Osteocyte (in vitro differentiated cells): ENCODE results near the gene ERCC4. TPM values are rescaled to one million over a fixed set of nuclear protein-coding genes. Genes with fewer than 3 reads are reported as not detected.

Experiments used
- DNase-seq: peaks from one replicate; pipeline ENCODE4 v3.0.0; 2021; ENCODE audit warnings: mixed read lengths; ENCODE audit not compliant: unreplicated experiment; ENCODE audit errors: extremely low spot score
- H3K27ac Mint-ChIP-seq: one replicate; pipeline ENCODE4 v1.8.0; 2021; ENCODE audit warnings: mild to moderate bottlenecking, mixed read lengths; ENCODE audit not compliant: unreplicated experiment
- H3K27me3 Mint-ChIP-seq: one replicate; pipeline ENCODE4 v1.8.0; 2021; ENCODE audit warnings: mixed read lengths; ENCODE audit not compliant: unreplicated experiment
- H3K36me3 Mint-ChIP-seq: one replicate; pipeline ENCODE4 v1.8.0; 2021; ENCODE audit warnings: mixed read lengths; ENCODE audit not compliant: unreplicated experiment
- H3K4me1 Mint-ChIP-seq: one replicate; pipeline ENCODE4 v1.8.0; 2021; ENCODE audit warnings: mixed read lengths; ENCODE audit not compliant: unreplicated experiment
- H3K4me3 Mint-ChIP-seq: one replicate; pipeline ENCODE4 v1.8.0; 2021; ENCODE audit warnings: mild to moderate bottlenecking, moderate library complexity, mixed read lengths; ENCODE audit not compliant: unreplicated experiment
- H3K9me3 Mint-ChIP-seq: one replicate; pipeline ENCODE4 v1.8.0; 2021; ENCODE audit warnings: mixed read lengths; ENCODE audit not compliant: unreplicated experiment
- total RNA-seq: library from RNA; stranded (reverse); gene quantifications from 2 replicates; pipeline ENCODE4 v1.2.1, GENCODE V29; 2021
- TF ChIP-seq, protein P1 (sequence below): fragments of 200-600 bp; sonication (generic); IDR thresholded peaks from 2 replicates; pipeline ENCODE4 v1.5.0; 2021; ENCODE audit warnings: antibody characterized with exemption, mild to moderate bottlenecking, moderate library complexity

Gene ERCC4
- total RNA-seq, 1 donor from 2014 or later = 16.0 TPM

DNA sequence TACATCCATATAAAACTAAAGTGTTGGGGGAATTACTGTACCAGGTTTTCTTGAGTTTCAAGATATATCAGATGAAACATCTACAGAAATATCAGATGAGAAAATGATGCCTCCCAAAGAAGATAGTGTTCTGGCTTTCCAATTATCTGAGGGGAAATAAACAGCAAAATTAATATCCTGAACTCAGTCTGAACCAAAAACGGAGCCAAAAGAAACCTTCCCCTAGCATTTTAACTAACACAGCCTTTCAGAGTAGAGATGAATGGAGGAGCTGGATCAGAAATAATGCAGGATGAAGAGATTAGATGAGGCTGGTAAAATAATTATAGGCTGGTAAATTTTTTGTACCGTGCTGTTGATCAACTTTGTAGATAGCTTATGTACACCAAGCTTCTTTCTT, 16.2 kb downstream of the ERCC4 start:
- no peak for DNase-seq
- Mint-ChIP-seq H3K4me3 (no peak overlapping the region), H3K27ac (no peak overlapping the region), H3K9me3 (peaks cover 5% of the 10 kb centered on the region), H3K4me1 (peaks cover 6% of the 10 kb centered on the region), H3K36me3 (peaks cover 54% of the 10 kb centered on the region), H3K27me3 (no peaks in the 10 kb centered on the region)
- TF ChIP-seq, protein P1, sequence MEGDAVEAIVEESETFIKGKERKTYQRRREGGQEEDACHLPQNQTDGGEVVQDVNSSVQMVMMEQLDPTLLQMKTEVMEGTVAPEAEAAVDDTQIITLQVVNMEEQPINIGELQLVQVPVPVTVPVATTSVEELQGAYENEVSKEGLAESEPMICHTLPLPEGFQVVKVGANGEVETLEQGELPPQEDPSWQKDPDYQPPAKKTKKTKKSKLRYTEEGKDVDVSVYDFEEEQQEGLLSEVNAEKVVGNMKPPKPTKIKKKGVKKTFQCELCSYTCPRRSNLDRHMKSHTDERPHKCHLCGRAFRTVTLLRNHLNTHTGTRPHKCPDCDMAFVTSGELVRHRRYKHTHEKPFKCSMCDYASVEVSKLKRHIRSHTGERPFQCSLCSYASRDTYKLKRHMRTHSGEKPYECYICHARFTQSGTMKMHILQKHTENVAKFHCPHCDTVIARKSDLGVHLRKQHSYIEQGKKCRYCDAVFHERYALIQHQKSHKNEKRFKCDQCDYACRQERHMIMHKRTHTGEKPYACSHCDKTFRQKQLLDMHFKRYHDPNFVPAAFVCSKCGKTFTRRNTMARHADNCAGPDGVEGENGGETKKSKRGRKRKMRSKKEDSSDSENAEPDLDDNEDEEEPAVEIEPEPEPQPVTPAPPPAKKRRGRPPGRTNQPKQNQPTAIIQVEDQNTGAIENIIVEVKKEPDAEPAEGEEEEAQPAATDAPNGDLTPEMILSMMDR = no peak

DNA sequence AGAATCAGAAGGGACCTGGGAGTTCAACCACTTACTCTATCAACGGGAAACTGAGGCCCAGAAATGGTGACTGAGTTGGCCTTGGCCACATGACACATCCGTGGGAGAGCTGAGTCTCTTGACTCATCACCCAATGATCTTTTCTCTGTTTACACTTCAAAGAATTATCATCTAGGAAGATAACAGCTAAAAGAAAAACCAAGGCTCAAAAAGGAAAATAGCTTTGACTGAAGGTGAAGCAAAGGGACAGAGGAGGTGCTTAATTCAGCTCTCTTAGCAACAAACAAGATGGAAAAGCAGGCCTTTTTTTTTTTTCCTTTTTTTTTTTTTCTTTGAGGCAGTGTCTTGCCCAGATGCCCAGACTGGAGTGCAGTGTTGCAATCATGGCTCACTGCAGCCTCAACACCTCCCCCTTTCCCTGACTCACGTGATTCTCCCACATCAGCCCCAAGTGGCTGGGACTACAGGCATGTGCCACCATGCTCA, 16.7 kb downstream of the ERCC4 start:
- DNase-seq = no peak
- Mint-ChIP-seq H3K4me3 (no peak overlapping the region), H3K27ac (no peak overlapping the region), H3K36me3 (peaks cover 56% of the 10 kb centered on the region), H3K9me3 (peaks cover 5% of the 10 kb centered on the region), H3K4me1 (peaks cover 6% of the 10 kb centered on the region), H3K27me3 (no peaks in the 10 kb centered on the region)
- TF ChIP-seq, protein P1 = no peak

DNA sequence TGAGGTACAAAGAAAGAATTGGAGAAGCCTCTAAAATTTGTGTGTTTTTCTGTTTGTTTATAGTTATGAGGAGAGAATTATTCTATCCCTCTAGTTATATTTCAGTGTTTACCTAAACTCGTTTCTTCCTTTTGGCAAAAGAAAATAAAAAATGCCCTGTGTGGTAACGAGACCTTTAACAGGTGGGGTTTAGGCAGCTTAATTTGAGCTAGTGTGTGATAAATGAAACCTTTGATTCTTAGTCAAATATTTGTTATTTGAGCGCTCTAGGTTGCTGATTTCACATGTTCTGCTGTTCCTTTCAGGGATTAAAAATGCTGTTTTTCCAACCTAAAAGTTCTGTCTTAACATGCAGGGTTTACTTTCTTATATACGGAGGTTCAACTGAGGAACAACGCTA, 17.5 kb downstream of the ERCC4 start:
- H3K36me3 Mint-ChIP-seq = peaks cover 50% of the 10 kb centered on the region
- peaks cover 6% of the 10 kb centered on the region for H3K4me1 Mint-ChIP-seq
- H3K4me3 Mint-ChIP-seq = no peak overlapping the region
- no peak overlapping the region for H3K27ac Mint-ChIP-seq
- H3K27me3 Mint-ChIP-seq = no peaks in the 10 kb centered on the region
- DNase-seq = no peak
- TF ChIP-seq, protein P1 = no peak
- H3K9me3 Mint-ChIP-seq = peaks cover 5% of the 10 kb centered on the region

DNA sequence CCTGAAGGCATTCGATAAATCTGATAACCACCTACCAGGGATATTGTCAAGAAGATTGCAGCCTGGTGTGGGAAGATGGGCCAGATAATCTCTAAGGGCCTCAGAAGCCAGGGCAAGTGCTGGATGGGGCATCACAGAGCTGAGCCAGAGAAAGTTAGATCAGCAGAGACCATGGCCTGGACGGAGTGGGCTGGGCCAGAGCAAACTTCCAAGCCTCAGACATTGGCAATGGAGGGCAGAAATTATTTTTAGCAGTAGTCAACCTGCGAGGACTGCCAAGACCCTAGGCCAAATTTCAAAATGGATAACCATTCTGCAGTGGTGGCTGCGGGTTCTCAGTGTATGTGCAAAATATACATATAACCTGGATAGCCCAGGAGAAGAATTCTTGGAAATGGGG, 18.5 kb downstream of the ERCC4 start:
- H3K9me3 Mint-ChIP-seq = peaks cover 5% of the 10 kb centered on the region
- no peaks in the 10 kb centered on the region for H3K27me3 Mint-ChIP-seq
- DNase-seq = no peak
- peaks cover 6% of the 10 kb centered on the region for H3K4me1 Mint-ChIP-seq
- H3K36me3 Mint-ChIP-seq = peaks cover 49% of the 10 kb centered on the region
- H3K27ac Mint-ChIP-seq = no peak overlapping the region
- H3K4me3 Mint-ChIP-seq = no peak overlapping the region
- TF ChIP-seq, protein P1 = no peak

- H3K9me3 Mint-ChIP-seq = peaks cover 4% of the 10 kb centered on the region
- peaks cover 42% of the 10 kb centered on the region for H3K36me3 Mint-ChIP-seq
- DNase-seq = no peak
- TF ChIP-seq, protein P1 = no peak
- H3K4me1 Mint-ChIP-seq = peaks cover 6% of the 10 kb centered on the region
- H3K27me3 Mint-ChIP-seq = no peaks in the 10 kb centered on the region
- H3K27ac Mint-ChIP-seq = no peak overlapping the region
- H3K4me3 Mint-ChIP-seq = no peak overlapping the region
Observed at GRCh38 chr16:13939821-13940220, 19.9 kb downstream of the ERCC4 start.
